SK-N-SH (cell line): ENCODE data around the gene TTLL1. TPM values are rescaled to one million over a fixed set of nuclear protein-coding genes. Genes with fewer than 3 reads are reported as not detected.

Experiments
- CTCF ChIA-PET: fragments of 300-600, 350-600 bp; formaldehyde crosslinking; extraction: SDS; loops from one replicate; lab custom pipeline; 2021; lab: Yijun Ruan, JAX
- POLR2A ChIA-PET: fragments of 350-600 bp; sonication (Branson Sonifier 250); formaldehyde crosslinking; extraction: SDS; loops from one replicate; lab custom pipeline; 2020; ENCODE audit warnings: antibody characterized with exemption, inconsistent platforms; lab: Yijun Ruan, JAX
- DNase-seq: peaks from one replicate; pipeline ENCODE4 v3.0.0; 2012
- H2AFZ ChIP-seq: fragments of 200-600 bp; sonication (generic); 2 replicates; pipeline ENCODE4 v1.8.1; 2016; ENCODE audit warnings: antibody characterized with exemption, mild to moderate bottlenecking, low read depth
- H3F3A ChIP-seq: fragments of 200-600 bp; sonication (generic); replicated peaks from 2 replicates; pipeline ENCODE3; 2016; ENCODE audit warnings: antibody characterized with exemption, mild to moderate bottlenecking; ENCODE audit not compliant: insufficient read depth
- H3K27ac ChIP-seq, 2 experiments: fragments of 200-500 bp in 1 of 2; fragments of 200-600 bp in 1 of 2; sonication (Bioruptor generic) in 1 of 2; sonication (generic), shearing (Covaris generic) in 1 of 2; 2 replicates each; pipeline versions ENCODE4 v1.5.1 to v1.6.1; 2014 to 2016; ENCODE audit warnings: low read depth in 2 of 2, inconsistent platforms in 1 of 2, low read length in 1 of 2, mild to moderate bottlenecking in 1 of 2, mixed read lengths in 1 of 2
- H3K27me3 ChIP-seq: fragments of 200-600 bp; sonication (generic), shearing (Covaris generic); 2 replicates; pipeline ENCODE4 v1.6.1; 2016; ENCODE audit warnings: mixed run types; ENCODE audit not compliant: insufficient read depth
- H3K36me3 ChIP-seq, 2 experiments: fragments of 200-500 bp in 1 of 2; fragments of 200-600 bp in 1 of 2; sonication (Bioruptor generic) in 1 of 2; sonication (generic) in 1 of 2; replicated peaks in 1 of 2; 2 replicates each; pipeline versions ENCODE3 to v1.5.1; 2014 to 2016; ENCODE audit warnings: low read length in 1 of 2, mild to moderate bottlenecking in 1 of 2; ENCODE audit not compliant: insufficient read depth in 2 of 2, control insufficient read depth in 1 of 2
- H3K4me1 ChIP-seq, 2 experiments: fragments of 200-500 bp in 1 of 2; fragments of 200-600 bp in 1 of 2; sonication (Bioruptor generic) in 1 of 2; sonication (generic), shearing (Covaris generic) in 1 of 2; 2 replicates each; pipeline versions ENCODE4 v1.5.1 to v1.6.1; 2014 to 2016; ENCODE audit warnings: low read depth in 1 of 2, low read length in 1 of 2, mixed run types in 1 of 2; ENCODE audit not compliant: insufficient read depth in 2 of 2, control insufficient read depth in 1 of 2
- H3K4me2 ChIP-seq: fragments of 200-600 bp; sonication (generic), shearing (Covaris generic); 2 replicates; pipeline ENCODE4 v1.6.1; 2017; ENCODE audit warnings: mixed run types
- H3K4me3 ChIP-seq, 2 experiments: fragments of 200-500 bp in 1 of 2; fragments of 200-600 bp in 1 of 2; sonication (Bioruptor generic) in 1 of 2; sonication (generic), shearing (Covaris generic) in 1 of 2; 2 replicates each; pipeline versions ENCODE4 v1.5.1 to v1.8.1; 2014 to 2016; ENCODE audit warnings: low read depth in 2 of 2, inconsistent platforms in 1 of 2, low read length in 1 of 2, mild to moderate bottlenecking in 1 of 2, mixed read lengths in 1 of 2, moderate library complexity in 1 of 2
- H3K79me2 ChIP-seq: fragments of 200-600 bp; sonication (generic); 2 replicates; pipeline ENCODE4 v1.8.1; 2017; ENCODE audit warnings: mild to moderate bottlenecking; ENCODE audit not compliant: insufficient read depth
- H3K9ac ChIP-seq: fragments of 200-600 bp; sonication (generic); 2 replicates; pipeline ENCODE4 v1.6.1; 2017; ENCODE audit warnings: mixed run types
- H3K9me2 ChIP-seq: fragments of 200-600 bp; sonication (generic); 2 replicates; pipeline ENCODE4 v1.6.1; 2017; ENCODE audit warnings: mixed run types
- H3K9me3 ChIP-seq: fragments of 200-600 bp; sonication (generic); 2 replicates; pipeline ENCODE4 v1.6.1; 2017; ENCODE audit warnings: mixed run types, mild to moderate bottlenecking, moderate library complexity
- H4K20me1 ChIP-seq: fragments of 200-600 bp; sonication (generic); 2 replicates; pipeline ENCODE4 v1.6.1; 2017; ENCODE audit warnings: mild to moderate bottlenecking, mixed run types; ENCODE audit not compliant: insufficient read depth
- GABPA ChIP-seq: IDR thresholded peaks from 2 replicates; pipeline ENCODE4 v1.4.0; 2012; ENCODE audit warnings: low read depth, mild to moderate bottlenecking
- JUND ChIP-seq: IDR thresholded peaks from 2 replicates; pipeline ENCODE4 v1.4.0; 2012
- MEF2A ChIP-seq: IDR thresholded peaks from 2 replicates; pipeline ENCODE4 v1.4.0; 2012; ENCODE audit warnings: low read depth, borderline replicate concordance
- MXI1 ChIP-seq: IDR thresholded peaks from 2 replicates; pipeline ENCODE4 v1.6.1; 2012; ENCODE audit warnings: mild to moderate bottlenecking, low read depth, low read length, improper control_type of control experiment
- SMC3 ChIP-seq: IDR thresholded peaks from 2 replicates; pipeline ENCODE4 v1.6.1; 2012; ENCODE audit warnings: low read depth, low read length, improper control_type of control experiment
- TAF1 ChIP-seq: IDR thresholded peaks from 2 replicates; pipeline ENCODE4 v1.6.1; 2012; ENCODE audit warnings: low read depth, mild to moderate bottlenecking, low read length, moderate library complexity, borderline replicate concordance
- TEAD4 ChIP-seq: IDR thresholded peaks from 2 replicates; pipeline ENCODE4 v1.4.0; 2012; ENCODE audit warnings: mild to moderate bottlenecking, borderline replicate concordance; ENCODE audit not compliant: insufficient read depth
- ZBTB33 ChIP-seq: IDR thresholded peaks from 2 replicates; pipeline ENCODE4 v1.4.0; 2012; ENCODE audit warnings: low read depth, borderline replicate concordance
- WGBS: methylation state at CpG from one replicate; pipeline ENCODE4 v1.1.6; 2017; ENCODE audit warnings: low lambda C conversion rate; 5-methylcytosine and 5-hydroxymethylcytosine counted together
- polyA plus RNA-seq, 3 experiments: library from polyadenylated mRNA; depleted of rRNA; stranded (reverse); fragments of >200 nt; gene quantifications; 2 replicates each; pipeline ENCODE4 v1.2.3, GENCODE V29; 2012
- TF ChIP-seq, protein P1 (sequence below): IDR thresholded peaks from 2 replicates; pipeline ENCODE4 v1.6.1; 2012; ENCODE audit warnings: mild to moderate bottlenecking, low read depth, low read length, moderate library complexity
- TF ChIP-seq, protein P2 (sequence below): IDR thresholded peaks from 2 replicates; pipeline ENCODE4 v1.4.0; 2012; ENCODE audit warnings: low read depth, borderline replicate concordance

Gene TTLL1
- polyA plus RNA-seq, 1 of the 3 experiments (the other 2 are of a cell fraction): 14.0 TPM

- H3K27ac ChIP-seq: peak overlapping the region in 1 of 2 experiments; percentile 72; a peak in 1 of 4 replicates
Measured at GRCh38 chr22:42992886-42993479, 96.2 kb downstream of the TTLL1 start.

More at GRCh38 chr22:42992886-42993479, 96.2 kb downstream of the TTLL1 start:
- Histone ChIP-seq H3K79me2 (peaks cover 78% of the 10 kb centered on the region), H3K9ac (no peak overlapping the region), H3F3A (peaks cover 16% of the 10 kb centered on the region), H4K20me1 (peaks cover 14% of the 10 kb centered on the region), H3K9me3 (no peaks in the 10 kb centered on the region), H3K4me1 (peaks cover 4 to 17% of the 10 kb centered on the region in 2 experiments; a peak in 2 of 4 replicates), H3K4me3 (no peak overlapping the region), H2AFZ (no peak overlapping the region), H3K36me3 (no peaks in the 10 kb centered on the region), H3K9me2 (no peaks in the 10 kb centered on the region), H3K27me3 (no peaks in the 10 kb centered on the region), H3K4me2 (no peak overlapping the region)
- 87% methylated on average over 9 of the region's 9 CpGs for WGBS
- TF ChIP-seq MXI1 (no peak), TAF1 (no peak), GABPA (no peak), MEF2A (no peak), ZBTB33 (no peak), TEAD4 (no peak), SMC3 (no peak), JUND (no peak)
- TF ChIP-seq, protein P1, sequence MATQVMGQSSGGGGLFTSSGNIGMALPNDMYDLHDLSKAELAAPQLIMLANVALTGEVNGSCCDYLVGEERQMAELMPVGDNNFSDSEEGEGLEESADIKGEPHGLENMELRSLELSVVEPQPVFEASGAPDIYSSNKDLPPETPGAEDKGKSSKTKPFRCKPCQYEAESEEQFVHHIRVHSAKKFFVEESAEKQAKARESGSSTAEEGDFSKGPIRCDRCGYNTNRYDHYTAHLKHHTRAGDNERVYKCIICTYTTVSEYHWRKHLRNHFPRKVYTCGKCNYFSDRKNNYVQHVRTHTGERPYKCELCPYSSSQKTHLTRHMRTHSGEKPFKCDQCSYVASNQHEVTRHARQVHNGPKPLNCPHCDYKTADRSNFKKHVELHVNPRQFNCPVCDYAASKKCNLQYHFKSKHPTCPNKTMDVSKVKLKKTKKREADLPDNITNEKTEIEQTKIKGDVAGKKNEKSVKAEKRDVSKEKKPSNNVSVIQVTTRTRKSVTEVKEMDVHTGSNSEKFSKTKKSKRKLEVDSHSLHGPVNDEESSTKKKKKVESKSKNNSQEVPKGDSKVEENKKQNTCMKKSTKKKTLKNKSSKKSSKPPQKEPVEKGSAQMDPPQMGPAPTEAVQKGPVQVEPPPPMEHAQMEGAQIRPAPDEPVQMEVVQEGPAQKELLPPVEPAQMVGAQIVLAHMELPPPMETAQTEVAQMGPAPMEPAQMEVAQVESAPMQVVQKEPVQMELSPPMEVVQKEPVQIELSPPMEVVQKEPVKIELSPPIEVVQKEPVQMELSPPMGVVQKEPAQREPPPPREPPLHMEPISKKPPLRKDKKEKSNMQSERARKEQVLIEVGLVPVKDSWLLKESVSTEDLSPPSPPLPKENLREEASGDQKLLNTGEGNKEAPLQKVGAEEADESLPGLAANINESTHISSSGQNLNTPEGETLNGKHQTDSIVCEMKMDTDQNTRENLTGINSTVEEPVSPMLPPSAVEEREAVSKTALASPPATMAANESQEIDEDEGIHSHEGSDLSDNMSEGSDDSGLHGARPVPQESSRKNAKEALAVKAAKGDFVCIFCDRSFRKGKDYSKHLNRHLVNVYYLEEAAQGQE: no peak
- TF ChIP-seq, protein P2, sequence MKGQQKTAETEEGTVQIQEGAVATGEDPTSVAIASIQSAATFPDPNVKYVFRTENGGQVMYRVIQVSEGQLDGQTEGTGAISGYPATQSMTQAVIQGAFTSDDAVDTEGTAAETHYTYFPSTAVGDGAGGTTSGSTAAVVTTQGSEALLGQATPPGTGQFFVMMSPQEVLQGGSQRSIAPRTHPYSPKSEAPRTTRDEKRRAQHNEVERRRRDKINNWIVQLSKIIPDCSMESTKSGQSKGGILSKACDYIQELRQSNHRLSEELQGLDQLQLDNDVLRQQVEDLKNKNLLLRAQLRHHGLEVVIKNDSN: no peak
- DNase-seq: no peak
- ChIA-PET POLR2A (no interaction called here), CTCF (no interaction called here)
